Measurements from ENCODE around the gene ZNF750. TPM values are rescaled to one million over a fixed set of nuclear protein-coding genes. Genes with fewer than 3 reads are reported as not detected.

Gene ZNF750
- total and polyA plus RNA-seq, 8 donors = 0.02 to 0.08 TPM; not detected in 6

- DNase-seq (peak in 2 of 6 donors; percentile 48 to 50), FAIRE-seq (no peak), ATAC-seq (no peak)
- Histone ChIP-seq H3K27ac (no peak overlapping the region), H3K4me1 (peaks cover 11 to 15% (median 12%) of the 10 kb centered on the region in 3 donors), H3K36me3 (no peaks in the 10 kb centered on the region), H3K4me3 (no peak overlapping the region), H3K9me3 (no peaks in the 10 kb centered on the region), H3K27me3 (no peaks in the 10 kb centered on the region)
- whole genome bisulfite sequencing, 2 donors = 94% methylated on average over 19 of the region's 19 CpGs
- intact Hi-C loops (cut with DNase I) = no loop called here
- TF ChIP-seq CTCF (IDR thresholded peaks at IDR 0.05) = no peak
These were observed 33.7 kb upstream of the ZNF750 start for GRCh38 chr17:82873521-82873920.

- no peaks in the 10 kb centered on the region for H3K27me3 ChIP-seq
- WGBS, 2 donors = 93 to 94% methylated on average over 33 of the region's 33 CpGs
- H3K4me1 ChIP-seq = peaks cover 11 to 15% (median 12%) of the 10 kb centered on the region in 3 donors
- intact Hi-C loops (cut with DNase I) = no loop called here
- H3K36me3 ChIP-seq = no peaks in the 10 kb centered on the region
- DNase-seq (peak in 2 of 6 donors; percentile 38 to 46), FAIRE-seq (no peak), ATAC-seq (no peak)
- no peak overlapping the region for H3K27ac ChIP-seq
- no peak overlapping the region for H3K4me3 ChIP-seq
- no peak for TF ChIP-seq CTCF (IDR thresholded peaks at IDR 0.05)
- H3K9me3 ChIP-seq = no peaks in the 10 kb centered on the region
These were observed 33.0 kb upstream of the ZNF750 start for GRCh38 chr17:82872591-82873520.

GRCh38 chr17:82871776-82872561, 32.1 kb upstream of the ZNF750 start:
- no peaks in the 10 kb centered on the region for H3K36me3 ChIP-seq
- 85 to 87% methylated on average over 41 of the region's 41 CpGs for WGBS, 2 donors
- peaks cover 6 to 8% (median 8%) of the 10 kb centered on the region in 3 donors for H3K4me1 ChIP-seq
- H3K9me3 ChIP-seq = no peaks in the 10 kb centered on the region
- intact Hi-C loops (cut with DNase I) = no loop called here
- H3K27ac ChIP-seq = no peak overlapping the region
- TF ChIP-seq CTCF (IDR thresholded peaks at IDR 0.05) = no peak
- FAIRE-seq (no peak), DNase-seq (peak in 2 of 6 donors; percentile 37 to 48), ATAC-seq (no peak)
- H3K27me3 ChIP-seq = no peaks in the 10 kb centered on the region
- no peak overlapping the region for H3K4me3 ChIP-seq

- Histone ChIP-seq H3K27me3 (no peaks in the 10 kb centered on the region), H3K9me3 (no peaks in the 10 kb centered on the region), H3K4me1 (peaks cover under 1% of the 10 kb centered on the region in 3 donors), H3K4me3 (no peak overlapping the region), H3K36me3 (no peaks in the 10 kb centered on the region), H3K27ac (no peak overlapping the region)
- intact Hi-C loops (cut with DNase I) = no loop called here
- FAIRE-seq = no peak
- ATAC-seq = no peak
- no peak for TF ChIP-seq CTCF (IDR thresholded peaks at IDR 0.05)
- DNase-seq = peak in 1 of 6 donors; percentile 35
- 92 to 96% methylated on average over 31 of the region's 31 CpGs for WGBS, 2 donors
These were observed 31.4 kb upstream of the ZNF750 start for GRCh38 chr17:82871056-82871775.
